ENCODE measurements around the gene PNPLA5. TPM values are rescaled to one million over a fixed set of nuclear protein-coding genes. Genes with fewer than 3 reads are reported as not detected.

Gene PNPLA5
- total RNA-seq, 1 experiment from 2014 or later: 5.5 TPM

DNA sequence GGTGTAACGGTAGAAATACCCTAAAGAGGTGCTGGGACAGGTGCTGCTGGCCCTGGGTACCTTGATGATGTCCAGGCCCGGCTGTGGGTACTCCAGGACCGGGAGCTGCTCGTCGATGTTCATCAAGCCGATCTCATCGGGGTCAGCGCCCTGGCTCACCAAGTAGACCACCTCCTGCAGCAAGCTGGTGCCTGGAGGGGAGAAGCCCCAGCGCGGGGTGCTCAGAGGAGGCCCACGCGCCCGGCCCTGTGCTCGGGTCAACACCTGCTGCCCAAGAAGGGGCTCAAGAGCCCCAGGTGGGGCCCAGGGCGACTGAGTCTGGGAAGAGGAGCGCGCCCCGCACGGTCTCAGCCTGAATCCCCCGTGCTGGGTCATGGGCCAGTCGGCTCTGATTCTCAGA, 50.1 kb downstream of the PNPLA5 start:
- no peak overlapping the region for H2AK5ac ChIP-seq (ENCODE audit: insufficient read length, low read length)
- H2BK120ac ChIP-seq (ENCODE audit: low read depth, low read length, poor library complexity, severe bottlenecking): no peak overlapping the region
- TF ChIP-seq, protein P1, sequence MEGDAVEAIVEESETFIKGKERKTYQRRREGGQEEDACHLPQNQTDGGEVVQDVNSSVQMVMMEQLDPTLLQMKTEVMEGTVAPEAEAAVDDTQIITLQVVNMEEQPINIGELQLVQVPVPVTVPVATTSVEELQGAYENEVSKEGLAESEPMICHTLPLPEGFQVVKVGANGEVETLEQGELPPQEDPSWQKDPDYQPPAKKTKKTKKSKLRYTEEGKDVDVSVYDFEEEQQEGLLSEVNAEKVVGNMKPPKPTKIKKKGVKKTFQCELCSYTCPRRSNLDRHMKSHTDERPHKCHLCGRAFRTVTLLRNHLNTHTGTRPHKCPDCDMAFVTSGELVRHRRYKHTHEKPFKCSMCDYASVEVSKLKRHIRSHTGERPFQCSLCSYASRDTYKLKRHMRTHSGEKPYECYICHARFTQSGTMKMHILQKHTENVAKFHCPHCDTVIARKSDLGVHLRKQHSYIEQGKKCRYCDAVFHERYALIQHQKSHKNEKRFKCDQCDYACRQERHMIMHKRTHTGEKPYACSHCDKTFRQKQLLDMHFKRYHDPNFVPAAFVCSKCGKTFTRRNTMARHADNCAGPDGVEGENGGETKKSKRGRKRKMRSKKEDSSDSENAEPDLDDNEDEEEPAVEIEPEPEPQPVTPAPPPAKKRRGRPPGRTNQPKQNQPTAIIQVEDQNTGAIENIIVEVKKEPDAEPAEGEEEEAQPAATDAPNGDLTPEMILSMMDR (conservative IDR thresholded peaks at IDR 0.05): no peak
- no peaks in the 10 kb centered on the region for H3K23me2 ChIP-seq (ENCODE audit: insufficient read length, low read depth, low read length, poor library complexity, severe bottlenecking)
- H2BK20ac ChIP-seq (ENCODE audit: low read depth, low read length, poor library complexity, severe bottlenecking): no peak overlapping the region
- Mint-ChIP-seq H3K4me1 (peaks cover 16 to 21% of the 10 kb centered on the region in 2 experiments), H3K4me3 (no peak overlapping the region), H3K27me3 (ENCODE audit: low read depth) (peaks cover 2% of the 10 kb centered on the region; the same call in 1 of the 2 replicates), H3K9me3 (no peaks in the 10 kb centered on the region), H3K27ac (peak overlapping the region in 2 of 3 experiments; percentile 39 to 52; a peak in 2 of 7 replicates), H3K36me3 (ENCODE audit: insufficient read depth in 1 of 3, low read depth in 3 of 3) (peaks cover 6 to 22% (median 22%) of the 10 kb centered on the region in 3 experiments; a peak in 6 of 7 replicates)
- no peaks in the 10 kb centered on the region for H3K27me3 ChIP-seq (ENCODE audit: insufficient read depth, low read length)
- H2AFZ ChIP-seq (ENCODE audit: low read length): no peak overlapping the region
- no peak overlapping the region for H3K56ac ChIP-seq (ENCODE audit: insufficient read length, low read depth, low read length)
- H3K18ac ChIP-seq (ENCODE audit: insufficient read length, low read depth, low read length): no peak overlapping the region
- H3K4me1 ChIP-seq (ENCODE audit: insufficient read depth, low read length): no peaks in the 10 kb centered on the region
- peaks cover 4% of the 10 kb centered on the region; the same call in 1 of the 2 replicates for H3K79me2 ChIP-seq (ENCODE audit: insufficient read depth, low read length)
- no peak for DNase-seq
- H4K20me1 ChIP-seq (ENCODE audit: control insufficient read depth, insufficient read depth, insufficient read length): no peaks in the 10 kb centered on the region
- H2BK5ac ChIP-seq (ENCODE audit: insufficient read length, low read length): no peak overlapping the region
- no peak overlapping the region for H4K91ac ChIP-seq (ENCODE audit: insufficient read length, low read depth, low read length)
- H3K27ac ChIP-seq (ENCODE audit: insufficient read length, low read depth, low read length): no peak overlapping the region
- H4K5ac ChIP-seq (ENCODE audit: insufficient read length, low read depth, low read length): no peak overlapping the region
- no peak overlapping the region for H3T11ph ChIP-seq (ENCODE audit: low read length)
- no peaks in the 10 kb centered on the region for H3K9me3 ChIP-seq (ENCODE audit: control insufficient read depth, low read depth, low read length)
- WGBS (ENCODE audit: extremely low coverage, insufficient read length, low lambda C conversion rate): no CpG with 5 or more reads among the region's 21 CpGs
- H2BK15ac ChIP-seq (ENCODE audit: low read depth, low read length): no peak overlapping the region
- no peak overlapping the region for H4K8ac ChIP-seq (replicated peaks; ENCODE audit: insufficient read length, low read depth, low read length)
- H3K23ac ChIP-seq (ENCODE audit: insufficient read length, low read depth, low read length): no peak overlapping the region
- no peak overlapping the region for H3K9ac ChIP-seq (ENCODE audit: extremely low read depth, insufficient read length, low read length)
- H2BK12ac ChIP-seq (ENCODE audit: insufficient read length, low read depth, low read length): no peak overlapping the region
- peaks cover 4% of the 10 kb centered on the region for H3K79me1 ChIP-seq (ENCODE audit: insufficient read depth, low read depth, low read length, poor library complexity, severe bottlenecking)
- no peak overlapping the region for H3K4ac ChIP-seq (ENCODE audit: low read depth, low read length)
- H3K14ac ChIP-seq (ENCODE audit: insufficient read depth, low read length): no peak overlapping the region; the same call in 1 of the 2 replicates
- no peak overlapping the region for H3K4me2 ChIP-seq (ENCODE audit: insufficient read depth, insufficient read length, low read length)

Data from H9 (cell line).